K562 (cell line): ENCODE measurements around the gene WNT3. TPM values are rescaled to one million over a fixed set of nuclear protein-coding genes. Genes with fewer than 3 reads are reported as not detected.

Experiments used
- BCOR ChIP-seq: fragments of 450-650 bp; IDR thresholded peaks from 2 replicates; pipeline ENCODE4 v1.6.1; 2016
- CXXC5 ChIP-seq: fragments of 250-450 bp; sonication (Bioruptor Pico); IDR thresholded peaks from 2 replicates; pipeline ENCODE4 v1.8.0; 2022; ENCODE audit warnings: inconsistent platforms, mild to moderate bottlenecking, moderate library complexity
- JUN ChIP-seq, 2 experiments: sonication (generic) in 1 of 2; formaldehyde crosslinking in 1 of 2; IDR thresholded peaks; 2 replicates each; pipeline versions ENCODE4 v1.6.1 to v1.8.0; 2012 to 2022; ENCODE audit warnings: borderline replicate concordance in 2 of 2, mild to moderate bottlenecking in 2 of 2, improper control_type of control experiment in 1 of 2, low read depth in 1 of 2, low read length in 1 of 2, missing genetic modification reagents in 1 of 2
- RCOR1 ChIP-seq, 2 experiments: IDR thresholded peaks; 2 replicates each; pipeline ENCODE4 v1.6.1; 2012; ENCODE audit warnings: low read depth in 2 of 2, low read length in 2 of 2, borderline replicate concordance in 1 of 2, improper control_type of control experiment in 1 of 2
- SIN3A ChIP-seq, 2 experiments: fragments of 150-350 bp in 1 of 2; IDR thresholded peaks; 2 replicates each; pipeline ENCODE4 v1.6.1; 2011 to 2016; ENCODE audit warnings: borderline replicate concordance in 2 of 2, low read depth in 2 of 2, low read length in 2 of 2, mild to moderate bottlenecking in 2 of 2, moderate library complexity in 2 of 2; ENCODE audit not compliant: control insufficient read depth in 1 of 2
- XRCC5 ChIP-seq: fragments of 200-400 bp; formaldehyde crosslinking; IDR thresholded peaks from 2 replicates; pipeline ENCODE4 v1.6.1; 2017; ENCODE audit warnings: low read depth, mild to moderate bottlenecking, low read length
- polyA plus RNA-seq, 8 experiments: library from polyadenylated mRNA; depleted of rRNA in 4 of 8; stranded (reverse) in 5 of 8; unstranded in 3 of 8; fragments of >200 nt; fragmentation: Nextera tagmentation in 2 of 8; fragmentation: Illumina TruSeq in 1 of 8; extraction: Ambion mirVana in 2 of 8; extraction: Trizol in 1 of 8; gene quantifications; 2 replicates each; pipeline versions ENCODE4 v1.2.1 to v1.2.3, GENCODE V29; 2011 to 2014; ENCODE audit warnings: inconsistent platforms in 1 of 8, missing spikeins in 1 of 8
- total RNA-seq, 7 experiments: library from RNA; depleted of rRNA in 6 of 7; stranded (reverse); fragments of >200 nt in 6 of 7; fragmentation: Illumina TruSeq in 2 of 7; extraction: Trizol in 2 of 7; gene quantifications; 2 replicates each; pipeline versions ENCODE4 v1.2.1 to v1.2.3, GENCODE V29; 2011 to 2021; ENCODE audit warnings: low replicate concordance in 1 of 7
- TF ChIP-seq, protein P1 (sequence below): fragments of 450-650 bp; formaldehyde crosslinking; IDR thresholded peaks from 2 replicates; pipeline ENCODE4 v1.4.0; 2022; ENCODE audit warnings: missing genetic modification characterization
- TF ChIP-seq, protein P2 (sequence below): sonication (generic); formaldehyde crosslinking; IDR thresholded peaks from 2 replicates; pipeline ENCODE4 v1.9.0; 2022; ENCODE audit warnings: mild to moderate bottlenecking, missing genetic modification reagents

The WNT3 gene
- total and polyA plus RNA-seq, 9 of the 15 experiments (the other 6 are each of a cell fraction or from before 2014, with no cell fraction given): 1.5 to 6.1 (median 3.3) TPM

- TF ChIP-seq, protein P1, sequence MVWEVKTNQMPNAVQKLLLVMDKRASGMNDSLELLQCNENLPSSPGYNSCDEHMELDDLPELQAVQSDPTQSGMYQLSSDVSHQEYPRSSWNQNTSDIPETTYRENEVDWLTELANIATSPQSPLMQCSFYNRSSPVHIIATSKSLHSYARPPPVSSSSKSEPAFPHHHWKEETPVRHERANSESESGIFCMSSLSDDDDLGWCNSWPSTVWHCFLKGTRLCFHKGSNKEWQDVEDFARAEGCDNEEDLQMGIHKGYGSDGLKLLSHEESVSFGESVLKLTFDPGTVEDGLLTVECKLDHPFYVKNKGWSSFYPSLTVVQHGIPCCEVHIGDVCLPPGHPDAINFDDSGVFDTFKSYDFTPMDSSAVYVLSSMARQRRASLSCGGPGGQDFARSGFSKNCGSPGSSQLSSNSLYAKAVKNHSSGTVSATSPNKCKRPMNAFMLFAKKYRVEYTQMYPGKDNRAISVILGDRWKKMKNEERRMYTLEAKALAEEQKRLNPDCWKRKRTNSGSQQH (CRISPR knock-in tag): 0 out of 2 replicates have a peak, but pooled peaks have one; percentile 67
- TF ChIP-seq RCOR1 (IDR thresholded peaks at IDR 0.05; ENCODE audit: borderline replicate concordance in 1 of 2, low read depth in 2 of 2, low read length in 2 of 2): peak in 1 of 2 experiments; percentile 34; a peak in 1 of 4 replicates
- peak; percentile 71; the same call in 1 of the 2 replicates for TF ChIP-seq JUN (IDR thresholded peaks at IDR 0.05; ENCODE audit: borderline replicate concordance, low read depth, low read length)
- TF ChIP-seq JUN (CRISPR knock-in tag; IDR thresholded peaks at IDR 0.05; ENCODE audit: borderline replicate concordance): no peak; the same call in 1 of the 2 replicates
- TF ChIP-seq XRCC5: 0 out of 2 replicates have a peak, but pooled peaks have one; percentile 16
- 0 out of 4 replicates have a peak, but pooled peaks of 1 of the 2 experiments have one; percentile 18 for TF ChIP-seq SIN3A (IDR thresholded peaks at IDR 0.05; ENCODE audit: borderline replicate concordance in 2 of 2, control insufficient read depth in 1 of 2, low read depth in 2 of 2, low read length in 2 of 2)
- TF ChIP-seq BCOR: peak; percentile 69; the same call in 1 of the 2 replicates
- TF ChIP-seq CXXC5 (CRISPR knock-in tag): peak; percentile 58; the same call in 1 of the 2 replicates
- TF ChIP-seq, protein P2, sequence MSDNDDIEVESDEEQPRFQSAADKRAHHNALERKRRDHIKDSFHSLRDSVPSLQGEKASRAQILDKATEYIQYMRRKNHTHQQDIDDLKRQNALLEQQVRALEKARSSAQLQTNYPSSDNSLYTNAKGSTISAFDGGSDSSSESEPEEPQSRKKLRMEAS: peak; percentile 66; the same call in 1 of the 2 replicates
Measured at GRCh38 chr17:46795379-46795952, 23.0 kb downstream of the WNT3 start (continued).
